ENCODE data around the gene TPP2. TPM values are rescaled to one million over a fixed set of nuclear protein-coding genes. Genes with fewer than 3 reads are reported as not detected.

The TPP2 gene
- total and polyA plus RNA-seq, 2 experiments from 2014 or later = 15.0 to 47.3 TPM

- Histone ChIP-seq H4K20me1 (ENCODE audit: insufficient read depth, poor library complexity, severe bottlenecking) (no peaks in the 10 kb centered on the region), H3K27me3 (no peaks in the 10 kb centered on the region), H2AFZ (no peak overlapping the region), H3K4me2 (no peak overlapping the region), H3K27ac (peak overlapping the region; percentile 6), H3K9me2 (replicated peaks; ENCODE audit: insufficient read depth) (no peaks in the 10 kb centered on the region), H3K36me3 (replicated peaks; ENCODE audit: insufficient read depth, low read depth) (peaks cover 4% of the 10 kb centered on the region), H3K4me3 (no peak overlapping the region), H3K4me1 (ENCODE audit: insufficient read depth) (no peaks in the 10 kb centered on the region), H3K79me2 (no peaks in the 10 kb centered on the region), H3K9me3 (ENCODE audit: low read depth) (no peaks in the 10 kb centered on the region)
- WGBS (ENCODE audit: low lambda C conversion rate, missing lambda C conversion rate) = 74% methylated on average over 3 of the region's 3 CpGs
- TF ChIP-seq EZH2phosphoT487 (IDR thresholded peaks at IDR 0.05; ENCODE audit: low read depth, severe bottlenecking, unreplicated experiment) (no peak), EZH2 (IDR thresholded peaks at IDR 0.05; ENCODE audit: borderline replicate concordance) (no peak), CTCF (IDR thresholded peaks at IDR 0.05; ENCODE audit: poor library complexity) (no peak)
- peak; percentile 22 for DNase-seq (ENCODE audit: low spot score)
These were observed 82.8 kb downstream of the TPP2 start for GRCh38 chr13:102679449-102680132.

- H4K20me1 ChIP-seq (ENCODE audit: insufficient read depth, poor library complexity, severe bottlenecking) = no peaks in the 10 kb centered on the region
- WGBS (ENCODE audit: low lambda C conversion rate, missing lambda C conversion rate) = 86% methylated on average over 4 of the region's 4 CpGs
- no peak overlapping the region for H2AFZ ChIP-seq
- H3K27me3 ChIP-seq = no peaks in the 10 kb centered on the region
- no peak for DNase-seq (ENCODE audit: low spot score)
- H3K27ac ChIP-seq = peak overlapping the region; percentile 6
- H3K79me2 ChIP-seq = no peaks in the 10 kb centered on the region
- H3K36me3 ChIP-seq (replicated peaks; ENCODE audit: insufficient read depth, low read depth) = peaks cover 4% of the 10 kb centered on the region
- no peak overlapping the region for H3K4me2 ChIP-seq
- TF ChIP-seq EZH2 (IDR thresholded peaks at IDR 0.05; ENCODE audit: borderline replicate concordance) (no peak), CTCF (IDR thresholded peaks at IDR 0.05; ENCODE audit: poor library complexity) (no peak), EZH2phosphoT487 (IDR thresholded peaks at IDR 0.05; ENCODE audit: low read depth, severe bottlenecking, unreplicated experiment) (no peak)
- no peaks in the 10 kb centered on the region for H3K9me3 ChIP-seq (ENCODE audit: low read depth)
- H3K9me2 ChIP-seq (replicated peaks; ENCODE audit: insufficient read depth) = no peaks in the 10 kb centered on the region
- no peak overlapping the region for H3K4me3 ChIP-seq
- H3K4me1 ChIP-seq (ENCODE audit: insufficient read depth) = no peaks in the 10 kb centered on the region
These were observed 83.4 kb downstream of the TPP2 start for GRCh38 chr13:102680133-102680717.

GRCh38 chr13:102680842-102681740, 84.3 kb downstream of the TPP2 start:
- H3K4me1 ChIP-seq (ENCODE audit: insufficient read depth) = no peaks in the 10 kb centered on the region
- H2AFZ ChIP-seq = no peak overlapping the region
- peaks cover 4% of the 10 kb centered on the region for H3K36me3 ChIP-seq (replicated peaks; ENCODE audit: insufficient read depth, low read depth)
- H3K4me2 ChIP-seq = no peak overlapping the region
- no peak for DNase-seq (ENCODE audit: low spot score)
- TF ChIP-seq EZH2phosphoT487 (IDR thresholded peaks at IDR 0.05; ENCODE audit: low read depth, severe bottlenecking, unreplicated experiment) = no peak
- TF ChIP-seq CTCF (IDR thresholded peaks at IDR 0.05; ENCODE audit: poor library complexity) = no peak
- no peak for TF ChIP-seq EZH2 (IDR thresholded peaks at IDR 0.05; ENCODE audit: borderline replicate concordance)
- no peaks in the 10 kb centered on the region for H3K9me3 ChIP-seq (ENCODE audit: low read depth)
- H3K9me2 ChIP-seq (replicated peaks; ENCODE audit: insufficient read depth) = no peaks in the 10 kb centered on the region
- no peaks in the 10 kb centered on the region for H3K79me2 ChIP-seq
- H3K4me3 ChIP-seq = no peak overlapping the region
- no peaks in the 10 kb centered on the region for H3K27me3 ChIP-seq
- no peak overlapping the region for H3K27ac ChIP-seq
- no peaks in the 10 kb centered on the region for H4K20me1 ChIP-seq (ENCODE audit: insufficient read depth, poor library complexity, severe bottlenecking)
- WGBS (ENCODE audit: low lambda C conversion rate, missing lambda C conversion rate) = 80% methylated on average over 5 of the region's 5 CpGs
